Renal cortical epithelial cell (primary cell): Measurements from ENCODE around the gene SH3BGR. TPM values are rescaled to one million over a fixed set of nuclear protein-coding genes. Genes with fewer than 3 reads are reported as not detected.
"Not testable (repeated sequence)": the region's sequence is repeated elsewhere in the genome, so short reads cannot be mapped to it uniquely, and the experiment has no call there.

Experiments used
- DNase-seq: peaks from one replicate; pipeline ENCODE4 v3.0.0-alpha.2; 2011; ENCODE audit warnings: low read depth
- total RNA-seq: library from RNA; depleted of rRNA; stranded (reverse); fragments of >200 nt; gene quantifications from 2 replicates; pipeline ENCODE4 v1.2.3, GENCODE V29; 2014

The SH3BGR gene
- 2.1 TPM in 1 of 2 replicates, not detected in the other for total RNA-seq

DNA sequence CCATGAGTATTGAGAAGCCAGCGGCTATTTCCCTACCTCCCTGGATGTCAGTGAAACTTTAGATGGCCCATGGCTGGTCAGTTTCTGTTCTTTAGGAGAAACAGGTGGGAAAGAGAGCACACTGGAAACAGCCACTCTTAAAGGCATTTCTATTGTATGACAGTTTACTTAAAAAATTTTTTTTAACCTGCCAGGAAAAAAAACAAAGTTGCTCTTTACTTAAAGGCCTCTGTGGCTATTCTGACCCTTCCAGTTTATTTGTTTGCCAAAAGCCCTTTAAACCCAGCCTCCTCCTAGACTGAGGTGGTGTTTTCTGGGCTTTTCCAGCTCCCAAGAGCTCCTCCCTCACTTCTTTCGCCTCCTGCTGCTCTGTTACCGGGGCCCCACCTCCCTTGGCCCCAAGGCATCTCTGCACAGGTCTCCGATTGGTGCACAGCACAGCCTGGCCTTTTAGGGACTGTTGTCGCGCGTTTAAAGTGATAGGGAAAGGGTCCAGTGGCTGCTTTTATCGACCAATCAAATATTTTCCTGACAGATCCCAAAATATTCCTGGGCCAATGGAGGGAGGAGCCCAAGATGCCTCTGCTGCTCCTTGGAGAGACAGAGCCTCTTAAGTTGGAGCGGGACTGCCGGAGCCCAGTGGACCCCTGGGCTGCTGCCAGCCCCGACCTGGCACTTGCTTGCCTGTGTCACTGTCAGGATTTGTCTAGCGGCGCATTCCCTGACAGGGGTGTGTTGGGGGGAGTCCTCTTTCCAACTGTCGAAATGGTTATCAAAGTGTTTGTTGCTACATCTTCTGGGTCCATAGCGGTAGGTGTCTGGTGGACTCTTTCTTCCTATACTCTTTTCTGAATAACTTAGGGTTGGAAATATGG, at the start of gene SH3BGR:
SH3BGR (plus strand) TSS at position 639 of the 875 bp plus-strand sequence; CDS start at position 766, 127 bp downstream.
- peak; percentile 43 for DNase-seq

- no peak for DNase-seq
Measured at GRCh38 chr21:39406065-39406464, 45.7 kb upstream of the SH3BGR start.

GRCh38 chr21:39419204-39419603, 32.6 kb upstream of the SH3BGR start:
- not testable (repeated sequence) for DNase-seq

DNA sequence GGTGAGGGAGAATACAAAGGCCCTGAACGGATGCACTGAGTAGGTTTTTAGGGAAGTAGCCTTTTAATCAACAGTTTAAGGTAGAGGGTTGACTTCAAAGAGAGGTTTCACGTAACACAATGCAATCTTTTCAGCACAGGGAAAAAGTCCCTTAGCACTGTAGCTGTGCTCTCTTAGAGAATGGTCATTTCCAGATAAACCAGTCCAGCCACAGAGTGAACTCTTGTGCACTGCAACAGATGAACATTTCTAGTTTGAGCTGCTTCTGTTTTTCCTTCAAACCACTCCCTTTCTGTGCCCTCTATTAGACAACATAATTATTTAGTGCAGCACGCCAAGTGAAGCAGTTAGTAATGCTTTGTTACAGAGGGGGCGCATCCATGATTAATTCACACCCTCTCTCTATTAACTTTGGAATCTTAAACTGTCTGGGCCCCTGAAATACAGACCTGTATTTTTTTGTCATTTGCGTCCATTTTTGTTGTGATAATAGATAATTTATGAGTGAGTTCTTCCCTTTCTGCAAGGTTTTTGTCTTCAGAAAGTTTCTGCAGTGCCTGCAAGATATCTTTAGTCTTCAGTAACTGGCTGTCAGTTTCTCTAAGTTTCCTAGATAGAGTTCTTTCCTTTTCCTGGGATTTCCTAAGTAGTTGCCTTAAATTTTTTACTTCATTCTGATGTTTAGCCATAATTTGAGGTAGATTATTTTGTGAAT, 29.1 kb upstream of the SH3BGR start:
- peak; percentile 26 for DNase-seq

DNA sequence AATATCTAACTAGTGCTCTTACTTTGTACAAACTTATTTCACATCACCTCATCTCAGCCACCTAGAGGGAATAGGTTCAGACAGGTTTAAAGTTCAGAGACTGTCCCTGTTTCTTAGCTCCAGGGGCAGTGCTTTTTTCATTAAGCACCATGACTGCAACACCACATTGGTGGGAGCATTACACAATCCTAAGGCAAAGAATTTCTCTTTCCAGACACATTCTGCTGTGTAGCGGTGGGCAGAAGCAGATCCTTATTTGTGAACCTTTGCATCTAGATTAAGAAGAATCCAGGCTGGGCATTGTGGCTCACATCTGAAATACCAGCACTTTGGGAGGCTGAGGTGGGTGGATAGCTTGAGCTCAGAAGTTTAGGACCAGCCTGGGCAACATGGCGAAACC, 22.3 kb upstream of the SH3BGR start:
- DNase-seq = peak; percentile 49

DNA sequence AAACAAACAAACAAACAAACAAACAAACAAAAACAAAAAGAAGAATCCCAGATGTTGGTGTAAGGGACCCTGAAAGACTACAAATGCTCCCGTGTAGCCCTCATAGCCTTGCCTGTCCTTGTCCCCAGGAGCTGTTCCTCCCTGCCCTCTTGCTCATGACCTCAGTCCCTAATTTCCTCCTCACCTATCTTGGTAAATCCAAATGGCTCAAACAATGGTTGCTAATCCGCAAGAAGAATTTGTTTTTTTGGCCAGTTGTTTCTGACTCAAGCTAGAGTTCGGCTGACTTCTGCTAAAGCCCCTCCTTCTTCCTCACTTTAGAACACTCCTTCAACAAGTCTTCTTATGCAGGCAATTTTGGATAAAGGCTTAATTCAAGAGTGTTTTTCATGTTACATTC, 21.8 kb upstream of the SH3BGR start:
- no peak for DNase-seq

DNA sequence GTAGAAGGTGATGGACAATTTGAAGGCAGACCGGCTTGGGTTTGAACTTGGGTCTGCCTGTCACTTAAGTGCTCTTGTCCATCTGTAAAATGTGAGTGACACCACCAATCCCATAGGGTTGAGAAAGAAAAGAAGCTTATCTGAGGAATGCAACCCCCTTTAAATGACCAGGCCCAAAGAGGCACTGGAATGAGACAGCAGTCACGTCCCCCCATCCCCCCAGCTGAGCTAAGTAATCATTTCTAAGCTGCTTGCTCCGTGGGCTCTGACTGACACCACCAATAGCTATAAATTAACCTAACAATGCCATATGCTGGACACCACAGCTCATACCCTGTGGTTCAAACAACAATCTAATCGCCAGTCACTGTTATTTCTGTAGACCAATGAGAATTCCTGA, 21.3 kb upstream of the SH3BGR start:
- peak; percentile 61 for DNase-seq

DNA sequence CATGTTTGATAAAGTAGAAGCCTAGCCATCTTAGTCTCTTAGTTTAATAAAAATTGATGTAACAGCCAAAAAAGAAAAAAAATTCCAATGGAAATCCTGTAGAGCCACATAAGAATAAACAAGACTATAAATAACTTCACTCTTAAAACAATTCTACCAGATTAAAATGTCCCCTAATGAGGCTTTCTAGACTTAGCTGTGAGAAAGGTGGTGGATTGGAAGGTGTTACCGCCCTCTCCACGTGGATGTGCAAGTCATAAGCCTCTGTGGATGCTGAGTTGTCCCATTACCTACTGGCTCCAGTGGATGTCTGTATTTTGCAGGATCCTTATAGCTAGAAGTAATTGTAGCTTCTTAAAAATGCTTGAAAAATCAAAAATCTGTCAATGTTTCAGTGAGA, 20.8 kb upstream of the SH3BGR start:
- no peak for DNase-seq

DNA sequence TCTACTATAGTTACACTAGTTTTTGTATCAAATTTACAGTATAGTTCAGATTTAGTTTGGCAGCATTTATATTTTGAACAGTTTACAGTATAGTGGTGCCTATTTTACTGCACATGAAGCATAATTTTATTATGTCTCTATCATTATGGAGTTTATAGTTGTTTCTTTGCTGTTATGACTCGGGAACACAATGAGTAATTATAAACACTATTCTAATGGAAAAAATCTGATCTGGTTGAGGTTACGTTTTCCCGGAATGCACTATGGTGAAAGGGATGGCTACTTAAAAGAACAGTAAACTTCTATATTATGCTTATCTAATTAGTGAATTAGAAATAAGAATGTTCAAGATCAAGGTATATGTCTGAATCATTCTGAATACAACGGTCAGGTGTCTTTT, 16.8 kb upstream of the SH3BGR start:
- no peak for DNase-seq

DNA sequence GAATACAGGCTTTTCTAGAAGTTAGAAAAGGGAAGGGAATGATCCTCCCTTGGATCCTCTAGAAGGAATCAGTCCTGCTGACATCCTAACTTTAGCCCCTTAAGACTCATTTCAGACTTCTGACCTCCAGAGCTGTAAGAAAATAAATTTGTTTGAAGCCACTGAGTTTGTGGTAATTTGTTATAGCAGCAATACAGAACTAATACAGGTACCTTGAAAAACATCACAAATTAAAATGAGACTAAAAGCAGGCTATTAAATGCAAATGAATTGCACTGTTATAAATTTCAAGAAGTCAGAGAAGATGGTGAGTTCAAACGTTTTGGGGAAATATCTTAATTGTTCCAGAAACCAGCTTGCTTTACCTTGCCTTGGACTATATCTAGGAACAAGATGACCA, 12.5 kb upstream of the SH3BGR start:
- no peak for DNase-seq

- peak; percentile 70 for DNase-seq
Measured at GRCh38 chr21:39441502-39442475, 10.0 kb upstream of the SH3BGR start.

- DNase-seq = peak; percentile 33
Measured at GRCh38 chr21:39444421-39445180, 7.2 kb upstream of the SH3BGR start.

DNA sequence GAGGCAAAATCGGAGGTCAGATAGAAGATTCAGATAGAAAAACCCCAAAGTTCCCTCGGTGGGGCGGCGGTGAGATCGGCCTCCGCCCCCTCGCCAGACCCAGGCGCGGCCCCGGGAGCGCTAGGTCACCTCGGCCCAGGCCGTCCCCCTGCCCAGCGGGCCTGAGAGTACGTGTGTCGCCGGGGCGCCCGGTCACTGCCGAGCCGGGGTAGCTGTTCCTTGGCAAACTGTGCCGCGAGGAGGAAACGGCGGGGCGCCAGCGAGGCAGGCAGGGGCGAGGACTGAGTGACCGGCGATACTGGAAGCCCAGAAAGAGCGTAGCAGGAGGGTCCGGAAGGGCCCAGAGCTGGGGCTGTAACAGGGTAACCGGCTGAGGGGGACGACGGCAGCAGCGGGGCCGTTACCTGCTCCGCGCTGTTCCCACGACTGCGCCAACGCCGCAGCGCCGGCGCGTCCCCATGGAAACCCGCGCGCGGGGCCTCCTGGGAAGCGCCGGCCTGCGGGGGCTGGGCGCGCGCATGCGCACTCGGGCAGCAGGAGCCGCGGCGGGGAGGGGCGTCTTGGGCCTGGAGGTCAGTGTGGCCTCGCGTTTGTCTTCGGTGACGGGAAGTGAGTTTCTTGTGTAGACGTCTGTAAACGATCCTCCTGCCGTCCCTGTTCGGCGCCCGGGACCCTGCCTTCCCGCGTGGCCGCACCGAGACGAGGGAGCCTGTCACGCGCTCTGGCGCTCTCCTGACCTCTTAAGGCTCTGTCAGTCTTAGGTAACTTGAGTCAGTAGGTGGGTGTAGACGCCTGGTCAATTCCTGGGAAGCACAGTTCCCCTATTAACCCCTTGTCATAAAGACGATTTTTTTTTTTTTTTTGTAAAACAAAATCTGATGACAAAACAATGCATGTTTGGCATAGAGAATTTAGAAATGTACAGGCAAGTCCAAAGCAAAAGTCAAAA, 6.2 kb upstream of the SH3BGR start, which contains the start of gene LCA5L:
LCA5L (minus strand) TSS at position 458 of the 949 bp plus-strand sequence. CDS start 17,285 bp downstream, outside the sequence.
- peak; percentile 69 for DNase-seq

GRCh38 chr21:39447264-39447663, 4.5 kb upstream of the SH3BGR start:
- DNase-seq = no peak

DNA sequence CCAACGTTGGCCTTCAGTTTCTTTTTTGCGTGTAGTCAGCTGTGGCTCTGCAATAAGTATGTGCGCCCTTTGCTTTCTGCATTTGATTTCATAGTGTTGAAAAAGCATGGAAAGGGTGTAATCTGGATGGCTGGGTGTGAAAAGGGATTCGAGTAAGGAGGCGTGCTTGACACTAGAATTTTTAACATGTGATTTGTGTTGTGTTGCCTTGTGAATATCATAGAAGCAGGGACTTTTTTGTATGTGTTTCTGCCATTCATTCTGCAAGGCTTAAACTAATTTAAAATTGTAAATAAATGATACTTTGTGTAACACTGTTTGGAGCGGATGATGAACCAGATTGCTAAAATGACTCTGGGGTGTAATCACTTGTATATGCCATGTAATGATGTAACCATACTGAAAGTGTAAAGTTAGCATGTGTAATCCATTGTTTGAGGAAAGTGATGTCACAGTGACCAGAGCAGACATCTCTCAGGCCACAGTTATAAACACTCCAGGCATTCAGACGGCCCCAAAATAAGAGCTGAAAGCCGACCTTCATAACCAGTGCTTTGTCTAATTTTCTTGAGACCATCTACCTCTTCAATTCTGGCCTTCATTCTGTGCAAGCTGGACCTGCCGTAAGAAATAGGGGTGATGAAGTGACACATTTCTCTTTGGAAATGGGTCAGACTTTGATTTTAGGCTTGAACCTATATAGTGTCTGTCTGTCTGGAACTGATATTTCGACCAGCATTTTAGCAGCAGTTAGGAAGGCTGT, 618 bp downstream of the SH3BGR start:
- peak; percentile 4 for DNase-seq

GRCh38 chr21:39452970-39453342, 1.2 kb downstream of the SH3BGR start:
- no peak for DNase-seq

DNA sequence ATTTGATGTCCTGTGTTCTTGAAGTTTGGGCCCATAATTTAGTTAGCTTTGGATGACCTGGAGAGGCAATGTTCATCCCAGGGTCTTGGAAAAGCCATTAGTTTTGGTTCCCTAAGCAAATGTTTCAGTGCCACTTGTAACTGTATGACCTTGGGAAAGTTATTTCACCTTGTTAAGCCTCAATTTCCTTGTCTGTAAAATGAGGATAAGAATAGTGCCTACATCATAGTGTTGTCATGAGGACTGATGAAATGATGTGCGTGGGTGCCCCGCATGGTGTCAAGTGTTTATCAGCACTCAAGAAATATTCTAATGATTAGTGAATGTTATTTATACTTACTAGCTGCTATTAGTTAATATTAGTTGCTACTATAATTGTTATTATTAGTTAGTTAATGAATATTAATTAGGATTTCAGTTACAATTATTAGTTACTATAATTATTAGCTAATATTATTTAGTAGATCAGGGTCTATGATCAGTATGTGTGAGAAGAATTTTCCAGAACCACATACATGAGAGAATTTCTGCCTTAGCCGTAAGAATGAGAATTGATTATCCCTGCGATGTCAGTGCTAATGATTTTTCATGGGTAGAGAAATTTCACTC, 1.9 kb downstream of the SH3BGR start:
- no peak for DNase-seq

DNA sequence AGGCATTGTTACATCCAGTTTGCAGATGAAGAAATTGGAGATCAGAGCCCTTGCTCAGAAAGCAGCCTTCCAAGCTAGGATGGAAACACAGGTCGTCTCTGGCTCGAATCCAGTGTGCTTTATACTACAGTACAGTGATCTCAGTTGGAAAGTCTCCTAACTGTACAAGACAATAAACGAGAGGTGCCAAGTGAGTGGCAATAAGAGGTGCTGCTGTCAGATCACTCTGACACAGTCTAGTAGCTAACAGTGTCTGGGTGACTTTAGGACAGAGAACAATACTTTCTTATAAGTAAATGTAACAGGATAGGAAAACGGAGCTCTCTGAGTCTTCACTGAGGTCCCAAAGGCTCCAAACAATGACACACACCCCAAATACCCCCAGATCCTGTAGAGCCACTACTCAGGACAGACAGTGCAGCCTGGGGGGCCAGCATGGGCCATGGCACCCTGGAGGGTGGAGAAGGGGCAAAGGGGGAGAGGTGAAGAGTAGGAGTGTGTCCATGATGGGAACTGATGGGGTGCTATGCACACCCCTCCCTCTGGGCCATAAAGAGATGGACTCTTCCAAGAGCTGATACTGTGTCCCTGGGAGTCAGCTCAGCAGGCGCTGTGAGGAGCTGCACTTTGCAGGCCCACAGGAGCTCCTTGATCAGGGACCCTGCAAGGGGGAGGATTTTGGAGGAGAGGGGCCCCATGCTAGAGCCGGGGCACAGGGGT, 3.3 kb downstream of the SH3BGR start:
- DNase-seq = no peak
